ES-I3 (cell line): ENCODE measurements around the gene HPD.
"Not testable (repeated sequence)": the region's sequence is repeated elsewhere in the genome, so short reads cannot be mapped to it uniquely, and the experiment has no call there.

Source experiments
- H3K36me3 ChIP-seq: 2 replicates; pipeline ENCODE4 v1.6.1; 2013; ENCODE audit warnings: mild to moderate bottlenecking, low read length, control low read depth, moderate library complexity; ENCODE audit not compliant: insufficient read depth
- H3K4me1 ChIP-seq: 2 replicates; pipeline ENCODE4 v1.6.1; 2013; ENCODE audit warnings: mild to moderate bottlenecking, control low read depth, low read length; ENCODE audit not compliant: insufficient read depth
- H3K9ac ChIP-seq: 2 replicates; pipeline ENCODE4 v1.6.1; 2013; ENCODE audit warnings: low read depth, mild to moderate bottlenecking, low read length, moderate library complexity
- H3K9me3 ChIP-seq: 2 replicates; pipeline ENCODE4 v1.6.1; 2013; ENCODE audit warnings: mild to moderate bottlenecking, low read length, moderate library complexity; ENCODE audit not compliant: control insufficient read depth, insufficient read depth

HPD gene

GRCh38 chr12:121858662-121859572 lies at the start of gene HPD:
Gene HPD (minus strand): TSS chr12:121858859. CDS start chr12:121858823, 36 bp downstream.
- Histone ChIP-seq H3K9ac (peak within 1 kb of the TSS; percentile 5; the same call in 1 of the 2 replicates), H3K4me1 (peaks cover 38% of the 10 kb centered on the region), H3K36me3 (no peaks in the 10 kb centered on the region), H3K9me3 (no peaks in the 10 kb centered on the region)

GRCh38 chr12:121905746-121906145 lies 47.1 kb upstream of the HPD start:
- H3K36me3 ChIP-seq: peaks cover 5% of the 10 kb centered on the region
- H3K9me3 ChIP-seq: no peaks in the 10 kb centered on the region
- no peaks in the 10 kb centered on the region for H3K4me1 ChIP-seq
- H3K9ac ChIP-seq: no peak overlapping the region

- Histone ChIP-seq H3K9me3 (no peaks in the 10 kb centered on the region), H3K4me1 (no peaks in the 10 kb centered on the region), H3K36me3 (peaks cover 3% of the 10 kb centered on the region), H3K9ac (no peak overlapping the region)
These were observed 44.5 kb upstream of the HPD start for GRCh38 chr12:121903202-121903601.

- H3K4me1 ChIP-seq: peaks cover under 1% of the 10 kb centered on the region; the same call in 1 of the 2 replicates
- peaks cover 3% of the 10 kb centered on the region for H3K36me3 ChIP-seq
These were observed 40.9 kb upstream of the HPD start for GRCh38 chr12:121899590-121899989.

GRCh38 chr12:121898287-121898686 lies 39.6 kb upstream of the HPD start:
- peaks cover 3% of the 10 kb centered on the region for H3K36me3 ChIP-seq

More at GRCh38 chr12:121899590-121899989, 40.9 kb upstream of the HPD start:
- Histone ChIP-seq H3K9ac (no peak overlapping the region), H3K9me3 (no peaks in the 10 kb centered on the region)

GRCh38 chr12:121894633-121895032 lies 36.0 kb upstream of the HPD start:
- Histone ChIP-seq H3K9ac (no peak overlapping the region), H3K36me3 (peaks cover 3% of the 10 kb centered on the region), H3K4me1 (peaks cover 12% of the 10 kb centered on the region; the same call in 1 of the 2 replicates), H3K9me3 (no peaks in the 10 kb centered on the region)

More at GRCh38 chr12:121898287-121898686, 39.6 kb upstream of the HPD start:
- Histone ChIP-seq H3K4me1 (peaks cover 12% of the 10 kb centered on the region; the same call in 1 of the 2 replicates), H3K9ac (no peak overlapping the region), H3K9me3 (no peaks in the 10 kb centered on the region)

GRCh38 chr12:121893961-121894460 lies 35.4 kb upstream of the HPD start:
- Histone ChIP-seq H3K9me3 (no peaks in the 10 kb centered on the region), H3K36me3 (no peaks in the 10 kb centered on the region; the same call in 1 of the 2 replicates), H3K9ac (no peak overlapping the region), H3K4me1 (peaks cover 12% of the 10 kb centered on the region; the same call in 1 of the 2 replicates)

- H3K36me3 ChIP-seq: no peaks in the 10 kb centered on the region
- H3K4me1 ChIP-seq: peaks cover 12% of the 10 kb centered on the region; the same call in 1 of the 2 replicates
- H3K9me3 ChIP-seq: no peaks in the 10 kb centered on the region
- no peak overlapping the region for H3K9ac ChIP-seq
These were observed 34.3 kb upstream of the HPD start for GRCh38 chr12:121892673-121893561.

- Histone ChIP-seq H3K9ac (peak overlapping the region; percentile 68; the same call in 1 of the 2 replicates), H3K4me1 (peaks cover 12% of the 10 kb centered on the region; the same call in 1 of the 2 replicates)
- H3K9me3 ChIP-seq, H3K36me3 ChIP-seq: not testable (repeated sequence)
These were observed 31.0 kb upstream of the HPD start for GRCh38 chr12:121889661-121890060.

GRCh38 chr12:121889274-121889624 lies 30.6 kb upstream of the HPD start:
- peak overlapping the region; percentile 68 for H3K9ac ChIP-seq
- no peaks in the 10 kb centered on the region for H3K9me3 ChIP-seq
- H3K36me3 ChIP-seq: no peaks in the 10 kb centered on the region
- peaks cover 8% of the 10 kb centered on the region; the same call in 1 of the 2 replicates for H3K4me1 ChIP-seq

GRCh38 chr12:121888478-121889273 lies 30.0 kb upstream of the HPD start, which contains the start of gene PSMD9:
Gene PSMD9 (plus strand): TSS chr12:121888790. CDS start chr12:121888857, 67 bp downstream.
- Histone ChIP-seq H3K9ac (peak within 1 kb of the TSS; percentile 68), H3K36me3 (no peaks in the 10 kb centered on the region), H3K4me1 (peaks cover 3% of the 10 kb centered on the region; the same call in 1 of the 2 replicates), H3K9me3 (no peaks in the 10 kb centered on the region)

GRCh38 chr12:121888083-121888477 lies 29.4 kb upstream of the HPD start:
- Histone ChIP-seq H3K4me1 (no peaks in the 10 kb centered on the region; the same call in 1 of the 2 replicates), H3K36me3 (no peaks in the 10 kb centered on the region), H3K9ac (peak overlapping the region; percentile 68; the same call in 1 of the 2 replicates), H3K9me3 (no peaks in the 10 kb centered on the region)

- not testable (repeated sequence) for H3K36me3 ChIP-seq, H3K9me3 ChIP-seq, H3K9ac ChIP-seq, H3K4me1 ChIP-seq
These were observed 26.5 kb upstream of the HPD start for GRCh38 chr12:121885129-121885528.
